Measurements from ENCODE around the gene MAP1LC3B.

- TF ChIP-seq ZNF565 (CRISPR knock-in tag; conservative IDR thresholded peaks at IDR 0.05; ENCODE audit: low read depth) (no peak), PATZ1 (CRISPR knock-in tag; IDR thresholded peaks at IDR 0.05; ENCODE audit: borderline replicate concordance) (no peak), ZFP3 (CRISPR knock-in tag; IDR thresholded peaks at IDR 0.05) (no peak), CSRNP3 (CRISPR knock-in tag; IDR thresholded peaks at IDR 0.05) (no peak), ISL1 (CRISPR knock-in tag; IDR thresholded peaks at IDR 0.05) (no peak), RARB (CRISPR knock-in tag; IDR thresholded peaks at IDR 0.05) (no peak), CSDC2 (CRISPR knock-in tag; IDR thresholded peaks at IDR 0.05) (no peak), ZC3H10 (CRISPR knock-in tag; IDR thresholded peaks at IDR 0.05) (no peak), ZFP30 (CRISPR knock-in tag; IDR thresholded peaks at IDR 0.05) (no peak), ESRRG (CRISPR knock-in tag; IDR thresholded peaks at IDR 0.05) (no peak), TSHZ2 (CRISPR knock-in tag; IDR thresholded peaks at IDR 0.05) (no peak), ZNF8 (CRISPR knock-in tag; IDR thresholded peaks at IDR 0.05) (no peak), CREB5 (CRISPR knock-in tag; IDR thresholded peaks at IDR 0.05; ENCODE audit: low read depth) (no peak)
Measured at GRCh38 chr16:87393680-87394055, 1.5 kb downstream of the MAP1LC3B start.

Measured in SK-N-SH treated with all-trans-retinoic acid at 6 μM for 48 hours (cell line).